Endothelial cell of umbilical vein (primary cell): ENCODE measurements around the gene B3GALT5. TPM values are rescaled to one million over a fixed set of nuclear protein-coding genes. Genes with fewer than 3 reads are reported as not detected.

Experiments used
- BruUV-seq: library from RNA; stranded (reverse); fragments of 400-500 nt; replicated peaks from 2 replicates; lab custom pipeline; 2021; lab: Mats Ljungman, UMichigan
- CTCF ChIA-PET: fragments of 300-600, 350-600 bp; sonication (Branson Sonifier 250); formaldehyde crosslinking; loops from one replicate; lab custom pipeline; 2021; ENCODE audit warnings: antibody characterized with exemption, inconsistent platforms; lab: Charles Lee
- POLR2A ChIA-PET: fragments of 300-600, 350-600 bp; sonication (Branson Sonifier 250); formaldehyde crosslinking; loops from one replicate; lab custom pipeline; 2021; ENCODE audit warnings: antibody characterized with exemption, inconsistent platforms; lab: Charles Lee
- DNase-seq: peaks from one replicate; pipeline ENCODE4 v3.0.0-alpha.2; 2011; ENCODE audit warnings: low read depth, low spot score
- FAIRE-seq: peaks from 2 replicates; lab custom pipeline; 2011; peaks lifted over from hg19 to GRCh38; lab: Jason Lieb, UNC
- H2AFZ ChIP-seq: 2 replicates; pipeline ENCODE4 v1.6.0; 2012; ENCODE audit warnings: low read depth, low read length, control low read depth, inconsistent platforms
- H3K27ac ChIP-seq: 2 replicates; pipeline ENCODE4 v1.5.1; 2011; ENCODE audit warnings: low read depth, mild to moderate bottlenecking, control low read depth, low read length, moderate library complexity; ENCODE audit not compliant: insufficient read depth
- H3K27me3 ChIP-seq, 2 experiments: 2 replicates each; pipeline versions ENCODE4 v1.6.0 to v1.6.1; 2011; ENCODE audit warnings: low read length in 2 of 2, mixed read lengths in 1 of 2; ENCODE audit not compliant: control insufficient read depth in 2 of 2, insufficient read depth in 2 of 2
- H3K36me3 ChIP-seq, 2 experiments: 2 replicates in 1 of 2; 3 replicates in 1 of 2; pipeline ENCODE4 v1.5.1; 2011; ENCODE audit warnings: low read length in 2 of 2, mild to moderate bottlenecking in 1 of 2, moderate library complexity in 1 of 2; ENCODE audit not compliant: control insufficient read depth in 2 of 2, insufficient read depth in 2 of 2; ENCODE audit errors: extremely low read depth in 1 of 2
- H3K4me1 ChIP-seq: 3 replicates; pipeline ENCODE4 v1.5.1; 2011; ENCODE audit warnings: mild to moderate bottlenecking, low read length; ENCODE audit not compliant: control insufficient read depth, insufficient read depth; ENCODE audit errors: extremely low read depth
- H3K4me2 ChIP-seq: 2 replicates; pipeline ENCODE4 v1.6.1; 2011; ENCODE audit warnings: low read length, control low read depth, mixed read lengths; ENCODE audit not compliant: insufficient read depth
- H3K4me3 ChIP-seq, 3 experiments: fragments of 200-600 bp in 1 of 3; sonication (generic), shearing (Covaris generic) in 1 of 3; replicated peaks in 1 of 3; 2 replicates each; pipeline ENCODE4 v1.5.1; 2011 to 2016; ENCODE audit warnings: control low read depth in 3 of 3, low read length in 3 of 3, mild to moderate bottlenecking in 2 of 3, inconsistent platforms in 1 of 3, low read depth in 1 of 3, moderate library complexity in 1 of 3; ENCODE audit not compliant: insufficient read depth in 1 of 3
- H3K79me2 ChIP-seq: 2 replicates; pipeline ENCODE4 v1.6.0; 2012; ENCODE audit warnings: low read length, inconsistent platforms; ENCODE audit not compliant: control insufficient read depth, insufficient read depth
- H3K9ac ChIP-seq: replicated peaks from 2 replicates; pipeline ENCODE3; 2011; ENCODE audit warnings: low read length, control low read depth; ENCODE audit not compliant: insufficient read depth; ENCODE audit errors: extremely low read depth
- H3K9me1 ChIP-seq: replicated peaks from 3 replicates; pipeline ENCODE4 v1.6.0; 2011; ENCODE audit warnings: mild to moderate bottlenecking, low read length; ENCODE audit not compliant: control insufficient read depth, insufficient read depth; ENCODE audit errors: extremely low read depth
- H3K9me3 ChIP-seq: replicated peaks from 2 replicates; pipeline ENCODE4 v1.5.1; 2012; ENCODE audit warnings: low read length, inconsistent platforms; ENCODE audit not compliant: control insufficient read depth, insufficient read depth
- H4K20me1 ChIP-seq: replicated peaks from 2 replicates; pipeline ENCODE3; 2011; ENCODE audit warnings: mild to moderate bottlenecking, low read length; ENCODE audit not compliant: control insufficient read depth, insufficient read depth; ENCODE audit errors: extremely low read depth
- CTCF ChIP-seq, 2 donors: IDR thresholded peaks; 1 replicate in 1 of 2; 2 replicates in 1 of 2; pipeline ENCODE4 v1.5.1; 2011; ENCODE audit warnings: low read length in 2 of 2, mild to moderate bottlenecking in 2 of 2, moderate library complexity in 2 of 2, control low read depth in 1 of 2, inconsistent platforms in 1 of 2, low read depth in 1 of 2; ENCODE audit not compliant: insufficient read depth in 1 of 2; ENCODE audit errors: extremely low read depth in 1 of 2
- EZH2 ChIP-seq: IDR thresholded peaks from 2 replicates; pipeline ENCODE4 v1.6.1; 2012; ENCODE audit warnings: borderline replicate concordance, low read depth, mild to moderate bottlenecking, moderate library complexity, low read length, inconsistent platforms; ENCODE audit not compliant: severe bottlenecking
- FOS ChIP-seq: IDR thresholded peaks from 2 replicates; pipeline ENCODE4 v1.6.1; 2011; ENCODE audit warnings: mild to moderate bottlenecking, low read length, moderate library complexity, borderline replicate concordance; ENCODE audit not compliant: insufficient read depth
- GATA2 ChIP-seq: IDR thresholded peaks from 2 replicates; pipeline ENCODE4 v1.7.0; 2011; ENCODE audit warnings: low read depth, mild to moderate bottlenecking, moderate library complexity, mixed read lengths, low read length; ENCODE audit not compliant: insufficient read length, insufficient read depth
- JUN ChIP-seq: IDR thresholded peaks from 2 replicates; pipeline ENCODE4 v1.6.1; 2011; ENCODE audit warnings: borderline replicate concordance, low read depth; ENCODE audit not compliant: insufficient read length, insufficient read depth
- MAX ChIP-seq: IDR thresholded peaks from 2 replicates; pipeline ENCODE4 v1.6.1; 2011; ENCODE audit not compliant: insufficient read depth, insufficient read length
- MYC ChIP-seq: IDR thresholded peaks from one replicate; pipeline ENCODE4 v1.6.1; 2011; ENCODE audit warnings: mild to moderate bottlenecking, low read depth, low read length
- POLR2A ChIP-seq: IDR thresholded peaks from 2 replicates; pipeline ENCODE4 v1.6.1; 2012; ENCODE audit warnings: low read depth, mild to moderate bottlenecking, control low read depth, low read length
- POLR2AphosphoS5 ChIP-seq: IDR thresholded peaks from 2 replicates; pipeline ENCODE4 v1.6.1; 2012; ENCODE audit warnings: low read depth, mild to moderate bottlenecking, control low read depth, low read length, moderate library complexity; ENCODE audit not compliant: insufficient read depth
- dilution Hi-C: fragments of 300-500 bp; cut with MboI; formaldehyde crosslinking; loops from one replicate; pipeline ENCODE4 v1.15.0; 2019; ENCODE audit warnings: low sequenced_read_pairs; ENCODE audit not compliant: extremely low pct_ligation_motif_present
- intact Hi-C: fragments of 100-400 bp; cut with micrococcal nuclease; formaldehyde crosslinking; loops from one replicate; pipeline ENCODE4 v1.10.0; 2022
- polyA plus RNA-seq, 4 experiments: library from polyadenylated mRNA; depleted of rRNA in 3 of 4; stranded (reverse) in 3 of 4; unstranded in 1 of 4; fragments of >200 nt; gene quantifications; 2 replicates each; pipeline versions ENCODE4 v1.2.1 to v1.2.3, GENCODE V29; 2011 to 2012; ENCODE audit warnings: missing spikeins in 1 of 4
- total RNA-seq: library from RNA; stranded (reverse); gene quantifications from 2 replicates; pipeline ENCODE4 v1.2.3, GENCODE V29; 2021

Gene B3GALT5
- total and polyA plus RNA-seq, 2 donors (not counting 3 experiments of a cell fraction or from before 2014, with no cell fraction given), result 0.04 TPM; not detected in 1

GRCh38 chr21:39714331-39714730 is 101.6 kb downstream of the B3GALT5 start:
- H3K27ac ChIP-seq, result no peak overlapping the region
- H3K27me3 ChIP-seq, result no peaks in the 10 kb centered on the region
- H2AFZ ChIP-seq, result no peak overlapping the region
- no peaks in the 10 kb centered on the region for H4K20me1 ChIP-seq
- no peaks in the 10 kb centered on the region for H3K4me1 ChIP-seq
- no peak for DNase-seq
- H3K9me3 ChIP-seq, result no peaks in the 10 kb centered on the region
- POLR2A ChIA-PET, result no interaction called here
- dilution Hi-C loops, result loop anchor here (25.0 kb wide), 1 partner anchor 202 kb away; no protein-coding TSS in a partner anchor
- no TSS peak for BruUV-seq
- no peak overlapping the region for H3K9ac ChIP-seq
- TF ChIP-seq MYC, result no peak
- TF ChIP-seq POLR2A, result no peak
- TF ChIP-seq CTCF (IDR thresholded peaks at IDR 0.05; ENCODE audit: extremely low read depth in 1 of 2, insufficient read depth in 1 of 2, low read depth in 1 of 2, low read length in 2 of 2), result no peak
- TF ChIP-seq POLR2AphosphoS5, result no peak
- TF ChIP-seq EZH2, result no peak
- no peak for TF ChIP-seq MAX
- TF ChIP-seq JUN, result no peak
- no peak for TF ChIP-seq GATA2
- TF ChIP-seq FOS, result no peak
- FAIRE-seq, result no peak
- H3K79me2 ChIP-seq, result no peaks in the 10 kb centered on the region
- intact Hi-C loops, result loop anchor here (10.0 kb wide), 1 partner anchor 70 kb away; no protein-coding TSS in a partner anchor
- no peak overlapping the region for H3K4me2 ChIP-seq
- no peak overlapping the region for H3K4me3 ChIP-seq
- H3K36me3 ChIP-seq, result no peaks in the 10 kb centered on the region
- no peaks in the 10 kb centered on the region for H3K9me1 ChIP-seq
- CTCF ChIA-PET, result interaction anchor here (1.2 to 2.0 kb wide), 2 partner anchors 8 to 197 kb away, joined by 3 to 30 read pairs; no protein-coding TSS in a partner anchor
